GM12872 (cell line): ENCODE results near the gene QARS1.

Experiments used
- CTCF ChIP-seq: IDR thresholded peaks from 3 replicates; pipeline ENCODE4 v1.5.1; 2011; ENCODE audit warnings: low read depth, mild to moderate bottlenecking, low read length, moderate library complexity; ENCODE audit not compliant: insufficient read depth

The QARS1 gene

GRCh38 chr3:49123687-49124086 is 19.1 kb upstream of the QARS1 start:
- TF ChIP-seq CTCF: no peak

- TF ChIP-seq CTCF: no peak
Observed at GRCh38 chr3:49122886-49123545, 18.5 kb upstream of the QARS1 start.

- TF ChIP-seq CTCF: no peak
Observed at GRCh38 chr3:49122451-49122850, 17.9 kb upstream of the QARS1 start.

- TF ChIP-seq CTCF: no peak
Observed at GRCh38 chr3:49122022-49122421, 17.5 kb upstream of the QARS1 start.

- no peak for TF ChIP-seq CTCF
Observed at GRCh38 chr3:49121132-49121736, 16.7 kb upstream of the QARS1 start.

- TF ChIP-seq CTCF: 0 out of 3 replicates have a peak, but pooled peaks have one; percentile 2
Observed at GRCh38 chr3:49120438-49121131, 16.0 kb upstream of the QARS1 start, which contains the start of gene USP19. Gene USP19, minus strand, starts transcription at chr3:49120823. Its CDS starts 1,678 bp downstream, at chr3:49119145.

GRCh38 chr3:49120096-49120437 is 15.5 kb upstream of the QARS1 start:
- no peak for TF ChIP-seq CTCF
